GM19238 (cell line): Measurements from ENCODE around the gene GRID1.

ENCODE experiments used
- DNase-seq: peaks from one replicate; pipeline ENCODE4 v3.0.0; 2011; ENCODE audit warnings: low spot score; ENCODE audit not compliant: insufficient read length

The GRID1 gene

GRCh38 chr10:85570871-85571270, 795.7 kb downstream of the GRID1 start:
- no peak for DNase-seq

DNA sequence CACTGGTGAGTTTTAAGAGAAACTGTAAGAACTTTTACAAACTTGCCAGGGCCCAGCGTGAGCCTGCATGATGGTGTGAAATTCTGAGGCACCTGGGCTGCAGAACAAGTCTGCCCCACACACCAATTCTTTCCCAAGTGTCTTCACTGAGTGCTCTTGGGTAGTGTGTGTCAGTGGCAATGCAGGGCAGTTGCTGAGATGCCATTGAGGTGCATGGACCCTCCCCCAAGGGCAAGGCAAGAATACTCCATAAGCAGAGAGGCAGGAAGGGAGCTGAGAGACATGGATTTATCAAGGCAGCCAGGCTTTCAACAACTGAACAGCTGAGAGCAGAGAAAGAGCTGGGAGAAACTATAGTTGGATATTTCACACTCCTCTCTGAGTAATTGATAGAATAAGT, 801.2 kb downstream of the GRID1 start:
- DNase-seq: no peak

GRCh38 chr10:85558533-85558932, 808.1 kb downstream of the GRID1 start:
- DNase-seq: no peak

DNA sequence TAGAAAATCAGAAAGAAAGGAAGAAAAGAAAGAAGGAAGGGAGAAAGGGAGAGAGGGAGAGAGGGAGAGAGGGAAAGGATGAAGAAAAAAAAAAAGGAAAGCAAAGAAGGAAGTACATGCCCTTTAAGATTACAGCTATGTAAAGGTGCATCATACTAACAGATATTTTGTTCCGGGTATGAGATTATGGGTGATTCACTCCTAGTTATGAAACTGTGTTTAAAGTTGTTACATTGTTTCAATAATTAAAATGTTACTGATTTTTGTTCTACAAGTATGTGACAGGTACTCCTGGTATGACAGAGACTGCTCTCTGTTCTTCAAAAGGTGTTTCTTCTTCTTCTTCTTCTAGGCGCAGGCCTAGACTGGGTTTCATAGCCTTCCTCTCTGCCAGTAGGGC, 808.9 kb downstream of the GRID1 start:
- no peak for DNase-seq

GRCh38 chr10:85557077-85557476, 809.5 kb downstream of the GRID1 start:
- no peak for DNase-seq
